Measurements from ENCODE around the gene WSCD2.

The WSCD2 gene

DNA sequence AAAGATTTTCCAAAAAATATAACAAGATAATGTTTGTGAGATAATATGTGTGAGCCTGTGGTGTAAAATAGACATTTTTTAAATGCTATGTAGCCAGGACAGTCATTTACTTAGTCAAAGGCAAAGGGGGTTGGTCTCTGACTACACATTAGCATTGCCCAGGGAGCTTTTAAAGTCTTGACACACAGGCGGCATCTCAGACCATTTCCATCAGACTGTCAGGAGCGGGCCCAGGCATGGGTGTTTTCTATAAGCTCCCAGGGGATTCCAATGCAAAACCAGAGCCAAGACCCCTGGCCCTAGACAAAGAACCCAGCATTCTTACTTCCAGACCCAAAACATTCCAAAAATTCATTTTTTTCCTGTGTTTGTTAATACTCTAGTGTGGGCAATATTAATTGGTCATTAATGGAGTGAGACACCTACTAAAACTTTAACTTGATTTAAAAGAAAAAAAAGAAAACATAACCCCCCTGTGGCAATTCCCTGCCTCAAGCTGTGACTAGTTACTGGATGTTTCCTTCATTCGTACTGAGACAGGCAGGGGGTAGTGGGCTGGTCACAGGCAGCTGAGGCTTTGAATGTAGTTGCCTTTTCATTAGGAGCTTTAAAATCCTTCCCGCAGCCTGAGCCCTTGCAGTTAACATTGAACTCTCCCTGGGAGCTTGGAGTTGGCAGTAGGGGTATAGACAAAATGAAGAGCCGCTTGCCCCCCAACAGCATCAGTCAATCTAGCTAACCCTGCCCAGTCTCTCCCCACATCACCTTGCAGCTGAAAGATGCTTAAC lies 106.3 kb downstream of the WSCD2 start:
- no peak for DNase-seq

DNA sequence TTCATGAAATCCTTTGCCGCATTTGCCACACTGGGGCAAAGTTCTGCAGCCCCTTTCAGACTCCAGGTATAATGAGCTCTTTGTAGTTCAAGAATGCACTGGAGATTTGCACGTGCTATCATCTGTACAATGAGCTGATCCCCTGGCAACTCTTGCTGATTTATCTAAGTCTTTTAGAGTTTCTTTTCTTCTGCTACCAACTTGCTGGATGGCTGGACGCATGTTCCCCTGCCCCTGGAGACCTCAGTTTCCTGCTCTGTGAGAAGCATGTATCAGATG lies 106.8 kb downstream of the WSCD2 start:
- no peak for DNase-seq

DNA sequence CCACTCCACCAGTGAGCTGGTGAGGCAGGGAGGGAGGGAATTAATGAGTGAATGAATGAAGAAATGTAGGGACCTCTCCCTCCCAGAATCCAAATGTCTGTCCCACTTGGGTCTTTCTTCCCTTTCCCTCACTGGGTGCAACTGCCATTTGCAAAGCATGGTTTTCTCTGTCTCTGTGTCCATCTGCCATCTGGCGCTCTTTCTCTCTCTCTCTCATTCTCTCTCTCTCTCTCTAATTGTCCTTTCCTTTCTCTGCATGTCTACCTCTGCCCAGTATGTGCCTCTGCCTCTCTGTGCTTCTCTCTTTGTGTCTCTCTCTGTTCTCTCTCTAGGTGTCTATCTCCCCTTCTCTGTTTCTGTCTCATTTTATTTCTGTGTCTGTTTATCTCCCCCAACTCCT lies 107.3 kb downstream of the WSCD2 start:
- DNase-seq, result no peak

DNA sequence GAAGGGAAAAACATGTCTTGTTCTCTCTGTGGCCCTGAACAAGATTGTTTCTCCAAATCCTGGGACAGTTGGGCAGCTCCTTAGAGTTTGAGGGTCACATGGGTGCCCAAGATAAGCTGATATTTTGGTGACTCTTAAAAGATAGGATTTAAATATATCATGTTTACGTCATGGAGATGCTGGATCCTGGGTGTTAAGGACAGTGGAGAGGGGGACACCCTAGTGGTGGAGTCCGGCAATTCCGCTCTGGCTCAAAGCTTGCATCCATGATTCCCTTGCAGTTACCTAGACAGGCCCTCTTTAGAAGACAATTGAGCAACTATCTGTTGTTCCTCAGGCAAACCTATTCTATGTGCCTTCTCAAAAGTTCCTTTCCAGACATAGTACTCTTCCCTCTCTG lies 108.2 kb downstream of the WSCD2 start:
- DNase-seq, result no peak

DNA sequence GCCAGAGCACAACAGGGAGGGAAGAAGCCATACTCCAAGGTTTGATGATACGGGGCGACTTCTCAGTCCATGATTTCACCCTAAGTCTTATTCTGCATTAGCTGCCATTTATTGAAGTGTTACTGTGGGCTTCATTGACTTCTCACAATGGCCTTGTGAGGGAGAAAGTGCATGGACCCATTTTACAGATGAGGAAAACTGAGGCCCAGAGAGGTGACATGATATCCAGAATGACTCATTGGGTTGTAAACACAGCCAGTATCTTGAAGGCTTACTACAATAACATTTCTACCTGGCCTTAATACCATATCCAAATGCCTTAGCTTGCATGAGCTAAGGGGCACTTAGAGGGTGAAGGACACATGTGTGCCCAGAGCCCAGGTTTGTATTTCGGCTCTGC lies 109.4 kb downstream of the WSCD2 start:
- DNase-seq, result no peak

DNA sequence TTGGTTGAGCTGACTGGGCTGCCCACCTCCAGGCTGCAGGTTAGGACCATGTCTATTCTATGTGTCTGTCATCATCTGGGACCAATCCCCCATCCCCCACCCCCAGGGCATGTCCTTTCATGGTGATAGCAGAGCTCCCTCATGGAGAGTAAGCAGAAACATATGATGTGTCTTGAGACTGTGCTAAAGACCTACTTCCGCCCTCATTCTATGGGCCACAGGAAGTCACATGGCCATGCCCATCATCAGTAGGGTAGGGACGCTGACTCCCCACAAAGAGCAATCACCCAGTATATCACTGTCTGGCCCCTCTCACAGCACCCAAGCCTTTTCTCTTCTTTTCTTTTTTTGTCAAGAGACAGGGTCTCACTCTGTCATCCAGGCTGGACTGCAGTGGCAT lies 110.3 kb downstream of the WSCD2 start:
- no peak for DNase-seq

DNA sequence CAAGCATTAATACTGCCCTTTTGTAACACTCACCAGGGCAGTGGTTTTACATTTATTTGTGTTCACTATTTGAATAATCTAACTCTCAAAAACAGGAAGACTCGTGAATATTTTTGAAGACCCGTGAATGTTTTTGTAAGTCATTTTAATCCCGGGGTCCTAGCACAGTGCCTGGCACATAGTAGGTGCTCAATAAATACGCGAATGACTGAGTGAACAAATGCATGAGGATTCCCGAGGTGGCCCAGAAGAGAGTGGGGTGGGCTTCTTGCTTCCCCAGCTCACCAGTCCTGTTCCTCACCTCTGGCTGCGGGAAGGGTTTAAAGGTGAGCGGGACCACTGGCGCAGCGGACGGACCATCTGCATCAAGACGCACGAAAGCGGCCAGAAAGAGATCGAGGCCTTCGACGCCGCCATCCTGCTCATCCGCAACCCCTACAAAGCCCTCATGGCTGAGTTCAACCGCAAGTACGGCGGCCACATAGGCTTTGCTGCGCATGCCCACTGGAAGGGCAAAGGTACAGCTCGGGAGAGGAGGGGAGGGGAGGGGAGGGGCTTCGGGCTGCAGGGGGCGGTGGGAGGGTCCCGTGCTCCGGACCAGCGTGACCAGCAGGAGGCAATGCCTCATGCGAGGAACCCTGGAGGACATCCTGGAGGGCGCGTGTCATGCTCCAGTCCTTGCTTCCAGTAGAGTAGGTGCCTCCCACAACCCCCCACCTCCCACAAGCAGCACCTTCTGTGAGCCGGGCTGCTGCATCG lies 111.1 kb downstream of the WSCD2 start:
- no peak for DNase-seq

DNA sequence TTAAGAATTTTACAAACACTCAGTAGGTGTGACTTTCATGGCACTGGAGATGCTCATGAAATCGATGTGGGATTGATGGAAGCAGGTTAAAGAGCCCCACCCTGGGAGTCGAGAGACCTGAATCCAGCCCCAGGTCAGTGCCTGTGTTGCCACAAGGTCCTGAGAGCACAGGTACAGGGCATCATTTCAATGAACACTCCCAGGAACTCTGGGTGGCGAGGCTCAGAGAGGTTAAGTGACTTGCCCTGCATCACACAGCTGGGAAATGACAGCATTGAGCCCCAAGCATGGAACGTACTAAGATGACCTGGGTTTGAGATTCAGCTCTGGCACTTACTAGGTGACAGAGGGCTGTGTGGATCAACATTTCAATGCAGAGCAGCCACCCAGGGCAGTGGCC lies 111.8 kb downstream of the WSCD2 start:
- DNase-seq, result no peak

DNA sequence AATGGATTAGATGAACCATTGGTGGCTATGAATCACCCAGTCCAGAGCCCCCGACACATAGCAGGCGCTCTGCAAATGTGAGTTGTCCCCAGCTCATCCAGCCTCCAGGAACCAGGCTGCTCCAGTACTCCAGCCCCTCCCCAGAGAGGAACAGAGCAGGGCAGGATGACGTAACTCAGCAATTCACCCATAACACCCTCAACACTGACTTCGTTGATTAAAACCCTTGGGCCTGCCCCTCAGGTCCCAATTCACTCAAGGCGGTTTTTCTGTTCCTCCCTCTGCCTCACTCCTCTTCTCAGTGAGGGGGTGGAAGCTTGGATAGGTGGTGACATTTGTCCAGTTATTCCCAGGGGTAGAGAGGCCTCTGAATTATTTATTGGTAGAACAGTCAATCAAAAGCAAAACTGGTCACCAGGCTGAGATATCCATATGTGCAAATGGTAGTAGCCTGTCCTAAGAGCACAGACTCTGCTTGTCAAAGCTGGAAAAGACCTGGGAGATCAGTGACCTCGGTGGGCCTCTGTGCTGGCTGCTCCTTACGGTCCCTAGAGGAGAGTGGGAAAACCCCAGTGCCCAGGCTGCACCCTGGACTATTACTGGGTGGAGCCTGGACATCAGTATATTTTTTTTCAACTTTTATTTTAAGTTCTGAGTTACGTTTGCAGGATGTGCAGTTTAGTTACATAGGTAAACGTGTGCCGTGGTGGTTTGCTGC lies 113.1 kb downstream of the WSCD2 start:
- DNase-seq, result no peak

DNA sequence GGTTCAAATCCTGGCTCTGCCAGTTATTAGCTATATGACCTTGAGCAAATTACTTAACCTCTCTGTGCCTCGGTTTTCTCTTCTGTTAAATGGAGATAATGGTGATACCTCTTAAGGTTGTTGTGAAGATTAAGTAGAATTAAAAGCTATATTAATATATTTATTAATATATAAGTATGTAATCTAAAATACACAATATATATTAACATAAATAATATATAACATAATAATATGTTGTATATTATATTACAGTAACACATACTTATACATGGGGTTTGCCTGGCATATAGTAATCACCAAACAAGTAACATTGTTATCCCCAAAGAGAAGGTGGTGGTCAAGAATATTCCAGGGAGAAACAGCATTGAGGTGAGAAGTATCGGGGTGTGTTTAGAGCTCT lies 118.0 kb downstream of the WSCD2 start:
- no peak for DNase-seq

DNA sequence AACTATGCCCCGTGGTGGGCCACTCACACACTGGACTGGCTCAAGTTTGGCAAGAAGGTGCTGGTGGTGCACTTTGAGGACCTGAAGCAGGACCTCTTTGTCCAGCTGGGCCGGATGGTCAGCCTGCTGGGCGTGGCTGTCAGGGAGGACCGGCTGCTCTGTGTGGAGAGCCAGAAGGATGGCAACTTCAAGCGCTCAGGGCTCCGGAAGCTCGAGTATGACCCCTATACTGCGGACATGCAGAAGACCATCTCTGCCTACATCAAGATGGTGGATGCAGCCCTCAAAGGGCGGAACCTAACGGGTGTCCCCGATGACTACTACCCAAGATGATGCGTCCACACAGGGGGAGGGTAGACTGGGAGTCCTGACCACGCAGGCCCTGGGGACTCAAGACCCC lies 118.9 kb downstream of the WSCD2 start:
- DNase-seq, result no peak

DNA sequence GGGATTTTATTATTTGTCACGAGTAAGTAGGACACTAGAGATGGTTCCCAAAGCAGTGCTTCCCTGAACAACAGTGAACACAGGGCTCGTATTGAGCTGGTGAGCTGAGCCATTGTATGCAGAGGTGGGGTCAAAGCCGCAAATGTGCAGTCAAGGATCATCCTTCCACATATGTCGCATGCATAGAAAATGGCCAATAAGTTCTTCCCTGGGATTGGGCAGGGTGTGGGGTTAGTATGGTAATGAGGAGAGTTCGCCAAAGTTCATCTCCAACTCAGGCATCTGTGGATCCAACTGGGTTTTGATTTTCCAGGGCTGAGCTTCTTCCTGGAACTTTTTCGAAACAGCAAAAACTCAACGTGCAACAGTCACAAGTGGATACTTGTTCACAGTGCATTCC lies 123.4 kb downstream of the WSCD2 start:
- no peak for DNase-seq

DNA sequence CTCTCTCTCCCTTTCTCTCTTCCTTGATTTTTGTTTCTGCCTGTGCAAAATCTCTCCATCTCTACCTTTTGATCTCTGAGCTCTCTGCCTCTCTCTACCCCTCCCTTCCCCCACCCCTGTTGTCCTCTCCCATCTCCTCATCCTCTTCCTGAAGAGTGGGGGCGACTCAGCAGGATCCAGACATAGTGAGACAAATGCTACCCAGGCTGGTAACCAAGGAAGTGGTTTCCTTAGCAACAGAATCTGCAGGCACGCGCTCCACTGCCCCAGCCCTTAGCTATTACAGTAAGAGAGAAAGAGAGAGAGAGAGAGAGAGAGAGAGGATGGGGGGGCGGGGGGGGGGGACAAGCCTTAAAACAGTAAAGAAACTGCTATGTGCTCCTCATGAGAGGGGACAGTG lies 124.5 kb downstream of the WSCD2 start:
- DNase-seq, result no peak

DNA sequence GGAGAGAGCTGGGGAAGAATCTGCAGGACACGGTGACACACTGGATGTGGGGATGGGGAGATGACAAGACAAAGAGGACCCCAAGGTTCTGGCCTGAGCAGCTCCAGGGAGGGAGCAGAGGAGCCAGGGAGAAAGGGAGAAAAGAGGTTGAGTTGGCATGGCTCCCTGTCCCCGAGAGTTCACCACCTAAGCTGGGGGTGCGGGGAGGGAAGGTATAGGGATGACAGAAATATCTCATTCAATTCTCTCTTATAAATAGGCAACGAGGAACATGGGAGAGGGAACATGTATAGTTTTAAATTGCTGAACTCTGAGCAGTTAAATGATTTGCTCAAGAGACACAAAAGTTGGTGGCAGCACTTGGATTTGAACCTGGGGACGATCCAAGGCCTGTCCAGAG lies 124.9 kb downstream of the WSCD2 start:
- DNase-seq, result no peak

DNA sequence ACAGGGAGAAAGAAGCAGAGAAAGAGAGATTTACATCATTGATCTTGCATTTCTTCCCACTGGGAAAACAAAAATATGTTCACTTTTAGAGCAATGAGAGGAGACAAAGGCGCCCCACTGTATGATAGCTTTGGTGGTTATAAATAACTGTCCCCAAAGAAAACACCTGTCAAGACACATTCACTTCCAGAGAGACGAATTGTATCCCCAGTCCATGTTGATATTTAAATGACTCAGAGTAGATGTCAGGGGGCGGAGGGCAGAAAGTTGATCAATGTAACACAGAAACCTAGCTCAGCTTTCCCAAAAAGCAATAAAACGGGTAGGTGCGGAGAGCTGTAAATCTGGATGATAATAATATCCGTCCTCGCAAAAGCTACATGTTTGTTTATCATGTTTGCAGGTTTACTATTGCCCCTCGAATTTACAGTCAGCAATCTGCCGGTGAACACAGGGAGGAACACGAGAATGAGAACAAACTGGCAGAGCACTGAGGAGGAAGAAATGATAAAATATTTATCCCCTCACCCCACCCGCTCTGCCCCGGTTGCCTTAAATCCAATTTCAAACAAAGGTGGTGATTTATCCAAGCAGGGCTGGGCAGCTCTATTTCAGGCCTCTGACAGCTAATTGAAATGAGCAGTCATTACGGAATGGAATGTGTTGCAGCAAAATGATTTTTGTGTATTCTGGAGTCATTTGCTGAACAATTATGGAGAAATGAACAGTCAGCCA lies 125.6 kb downstream of the WSCD2 start:
- no peak for DNase-seq

DNA sequence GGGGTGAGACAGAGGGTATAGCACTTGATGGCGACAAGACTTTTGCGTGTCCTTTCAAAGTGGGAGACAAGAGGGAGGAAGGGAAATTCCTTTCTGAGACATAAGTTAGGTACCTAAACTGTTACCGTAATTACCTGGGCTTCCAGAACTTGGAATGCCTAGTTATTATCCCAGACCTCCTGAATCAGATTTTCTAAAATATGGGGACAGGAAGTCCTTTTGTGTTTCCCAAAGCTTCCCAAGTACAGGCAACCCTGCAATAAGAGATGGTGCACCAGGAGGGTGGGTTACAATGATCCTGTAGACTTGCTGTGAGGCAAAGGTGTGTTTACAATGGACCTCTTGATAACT lies 126.1 kb downstream of the WSCD2 start:
- DNase-seq, result no peak

DNA sequence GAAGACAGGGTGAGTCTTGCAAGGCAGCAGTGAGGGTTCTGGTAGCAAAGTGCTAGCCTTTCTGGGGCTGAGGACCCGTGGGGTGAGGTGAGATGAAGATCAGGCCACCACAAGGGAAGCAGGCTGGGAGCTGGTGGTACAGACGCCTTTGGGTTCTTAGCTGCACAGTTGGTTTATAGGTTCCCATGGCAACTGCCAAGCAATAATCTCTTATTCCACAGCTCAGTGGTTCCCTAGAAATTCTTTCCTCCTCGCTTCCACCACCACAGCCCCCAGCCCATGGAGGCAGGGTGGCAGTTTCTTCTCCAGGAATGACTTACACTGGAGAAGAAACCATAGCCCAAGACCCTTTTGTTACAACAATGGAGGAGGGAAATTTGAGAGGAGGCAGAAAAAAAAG lies 127.9 kb downstream of the WSCD2 start:
- DNase-seq, result no peak

DNA sequence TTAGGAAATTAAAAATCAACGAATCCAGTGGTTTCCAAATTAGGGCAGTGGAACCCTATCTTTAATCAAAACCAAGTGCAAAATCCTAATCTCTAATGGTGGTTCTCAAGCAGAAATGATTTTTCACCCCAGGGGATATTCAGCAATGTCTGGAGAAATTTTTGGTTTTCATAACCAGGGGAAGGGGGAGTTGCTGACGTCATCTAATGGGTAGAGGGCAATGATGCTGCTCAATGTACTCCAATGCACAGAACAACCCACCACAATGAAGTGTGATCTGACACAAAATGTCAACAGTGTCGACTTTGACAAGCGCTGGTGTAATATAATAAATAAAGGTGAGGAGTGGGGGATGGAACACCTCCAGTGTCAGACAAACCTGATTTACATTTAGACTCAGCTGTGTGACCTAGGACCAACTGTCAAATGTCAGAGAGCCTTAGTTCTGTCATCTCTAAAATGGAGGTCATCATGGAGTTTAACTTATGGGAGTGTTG lies 128.6 kb downstream of the WSCD2 start:
- DNase-seq, result no peak

DNA sequence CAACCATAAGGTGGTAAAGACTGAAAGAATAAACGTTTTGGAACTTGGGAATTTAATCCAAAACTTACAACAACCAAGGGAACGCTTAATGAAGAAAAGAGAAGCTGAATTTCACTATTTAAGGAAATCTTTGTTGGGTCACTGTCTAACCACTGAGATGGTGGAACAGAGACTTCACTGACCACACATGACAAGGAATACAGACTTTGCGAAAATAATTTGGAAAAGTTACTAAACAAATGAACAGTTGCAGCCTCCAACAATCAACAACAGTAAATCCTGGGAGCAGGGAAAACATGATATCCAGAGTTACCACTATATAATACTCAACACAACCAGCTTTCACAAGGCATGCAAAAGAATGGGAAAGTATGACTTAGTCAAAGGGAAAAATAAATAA lies 131.0 kb downstream of the WSCD2 start:
- DNase-seq, result no peak

DNA sequence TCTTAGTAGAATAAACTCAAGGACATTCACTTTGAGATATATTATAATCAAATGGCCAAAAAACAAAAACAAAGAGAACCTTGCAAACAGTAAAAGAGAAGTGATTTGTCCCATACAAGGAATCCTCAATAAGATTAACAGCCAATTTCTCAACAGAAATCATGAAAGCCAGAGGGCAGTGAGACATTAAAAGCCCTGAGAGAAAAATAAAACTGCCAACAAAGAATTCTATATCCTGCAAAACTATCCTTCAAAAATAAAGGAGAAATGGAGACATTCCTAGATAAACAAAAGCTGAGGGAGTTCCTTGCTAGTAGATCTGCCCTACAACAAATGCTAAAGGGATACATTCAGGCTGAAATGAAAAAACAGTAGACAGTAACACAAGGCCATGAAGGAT lies 131.9 kb downstream of the WSCD2 start:
- DNase-seq, result no peak

DNA sequence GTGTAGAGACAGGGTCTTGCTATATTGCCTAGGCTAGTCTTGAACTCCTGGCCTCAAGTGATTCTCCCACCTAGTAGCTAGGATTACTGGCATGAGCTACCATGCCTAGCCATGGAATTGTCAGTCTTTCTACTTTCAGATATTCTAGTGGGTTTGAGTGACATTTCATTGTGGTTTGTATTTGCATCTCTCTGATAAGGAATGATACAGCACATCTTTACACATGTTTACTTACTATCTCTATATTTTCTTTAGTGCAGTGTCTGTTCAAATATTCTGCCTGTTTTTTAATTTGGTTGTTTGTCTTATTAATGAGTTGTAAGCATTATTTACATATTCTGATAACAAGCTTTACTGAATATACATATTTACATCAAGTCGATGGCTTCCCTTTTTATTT lies 136.4 kb downstream of the WSCD2 start:
- DNase-seq, result no peak

DNA sequence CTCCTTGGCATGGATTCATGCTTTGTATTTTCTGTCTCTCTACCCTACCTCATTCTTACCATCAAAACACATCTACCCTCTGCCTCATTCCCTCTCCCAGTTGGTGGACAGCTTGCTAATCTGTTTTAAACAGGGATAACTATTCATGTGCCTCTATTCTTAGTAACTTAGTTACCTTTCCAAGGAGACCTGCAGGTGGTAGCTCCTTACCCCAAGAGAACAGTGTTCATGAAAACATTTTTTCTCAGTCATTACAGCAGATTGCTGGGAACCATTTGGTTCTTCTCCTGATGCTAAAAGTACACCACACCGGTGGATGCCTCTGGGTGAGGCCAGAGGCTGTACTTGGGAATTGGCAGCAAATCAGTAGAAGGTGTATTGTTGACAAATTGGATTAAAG lies 137.0 kb downstream of the WSCD2 start:
- no peak for DNase-seq

DNA sequence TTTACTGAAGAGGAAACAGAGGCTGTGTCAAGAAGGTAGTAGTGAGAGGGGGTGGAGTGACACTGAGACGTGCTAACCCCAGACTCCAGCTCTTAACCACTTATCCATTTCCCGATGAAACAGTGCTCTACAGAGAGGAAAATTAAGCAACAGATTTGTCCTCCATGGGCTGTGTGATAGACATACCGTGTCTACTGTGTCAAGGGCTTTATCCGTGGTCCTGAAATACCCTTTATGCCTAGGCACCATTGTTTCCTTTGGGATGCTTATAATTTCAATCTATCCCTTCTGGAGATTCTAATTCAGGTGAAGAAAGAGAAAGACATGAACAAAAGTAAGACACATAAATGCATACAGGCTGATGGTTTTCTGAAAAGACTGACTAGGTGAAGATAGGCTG lies 138.4 kb downstream of the WSCD2 start:
- no peak for DNase-seq
